Activated CD4-positive, alpha-beta T cell treated with anti-CD3 and anti-CD28 coated beads for 24 hours (primary cell): ENCODE measurements around the gene PLCB3.
"Not testable (repeated sequence)": the region's sequence is repeated elsewhere in the genome, so short reads cannot be mapped to it uniquely, and the experiment has no call there.

Experiments used
- DNase-seq, 2 donors: peaks; one replicate each; pipeline ENCODE4 v3.0.0-alpha.2; 2020; ENCODE audit warnings: low read depth in 2 of 2

PLCB3 gene

DNA sequence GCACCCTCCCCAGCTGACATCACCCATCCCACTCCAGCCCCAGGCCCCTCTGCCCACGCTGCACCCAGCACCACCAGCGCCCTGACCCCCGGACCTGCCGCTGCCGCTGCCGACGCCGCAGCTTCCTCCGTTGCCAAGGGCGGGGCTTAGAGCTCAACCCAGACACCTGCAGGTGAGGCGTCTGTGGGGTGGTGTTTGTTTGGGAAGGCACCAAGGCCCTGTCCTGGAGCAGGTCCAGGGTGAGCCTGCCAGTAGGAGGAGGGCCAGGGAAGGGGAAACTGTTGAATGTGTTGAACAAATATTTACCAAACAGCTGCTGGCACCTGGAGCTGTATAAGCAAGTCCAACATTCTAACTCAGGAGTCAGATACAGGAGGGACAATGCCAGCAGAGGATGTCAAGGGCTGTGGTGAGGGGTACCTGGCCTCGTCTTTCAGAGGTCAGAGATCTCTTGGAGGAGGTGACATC lies 13.8 kb upstream of the PLCB3 start:
- DNase-seq, result no peak

DNA sequence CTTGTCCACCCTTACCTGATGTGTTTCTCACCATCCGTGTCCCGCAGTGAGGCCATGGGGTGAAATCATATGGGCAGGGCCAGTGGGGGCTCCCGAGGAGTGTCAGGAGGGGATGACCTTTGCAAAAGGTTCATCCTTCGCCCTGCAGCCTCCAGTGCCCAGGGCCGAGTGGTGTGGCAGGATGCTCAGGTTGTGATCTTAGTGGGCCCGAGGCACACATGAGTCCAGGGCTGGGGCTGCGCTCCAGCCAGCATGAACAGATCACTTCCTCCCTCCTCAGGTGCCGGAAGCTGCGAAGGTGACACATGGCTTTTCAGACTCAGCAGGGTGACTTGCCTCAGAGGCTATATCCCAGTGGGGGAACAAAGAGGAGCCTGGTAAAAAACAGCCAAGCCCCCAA lies 13.3 kb upstream of the PLCB3 start:
- DNase-seq, result no peak

DNA sequence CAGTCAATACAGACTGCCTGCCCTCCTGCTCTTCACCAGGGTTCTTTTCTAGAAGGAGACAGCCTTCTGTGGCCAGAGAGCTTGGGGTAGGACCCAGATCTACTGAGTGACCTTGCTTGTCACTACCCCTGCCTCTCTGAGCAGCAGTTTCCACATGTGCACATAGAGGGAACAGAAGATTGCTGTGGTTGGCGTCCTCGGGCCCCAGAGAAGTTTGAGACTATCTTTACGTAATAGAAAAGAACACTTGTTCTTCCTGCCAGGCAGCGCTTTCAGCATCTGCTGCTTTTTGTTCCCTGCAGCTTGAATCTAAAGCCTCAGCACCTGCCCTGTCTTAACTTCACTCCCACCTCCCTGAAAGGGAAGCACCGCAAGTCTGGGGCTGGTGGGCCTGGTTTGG lies 12.3 kb upstream of the PLCB3 start:
- DNase-seq, result no peak

DNA sequence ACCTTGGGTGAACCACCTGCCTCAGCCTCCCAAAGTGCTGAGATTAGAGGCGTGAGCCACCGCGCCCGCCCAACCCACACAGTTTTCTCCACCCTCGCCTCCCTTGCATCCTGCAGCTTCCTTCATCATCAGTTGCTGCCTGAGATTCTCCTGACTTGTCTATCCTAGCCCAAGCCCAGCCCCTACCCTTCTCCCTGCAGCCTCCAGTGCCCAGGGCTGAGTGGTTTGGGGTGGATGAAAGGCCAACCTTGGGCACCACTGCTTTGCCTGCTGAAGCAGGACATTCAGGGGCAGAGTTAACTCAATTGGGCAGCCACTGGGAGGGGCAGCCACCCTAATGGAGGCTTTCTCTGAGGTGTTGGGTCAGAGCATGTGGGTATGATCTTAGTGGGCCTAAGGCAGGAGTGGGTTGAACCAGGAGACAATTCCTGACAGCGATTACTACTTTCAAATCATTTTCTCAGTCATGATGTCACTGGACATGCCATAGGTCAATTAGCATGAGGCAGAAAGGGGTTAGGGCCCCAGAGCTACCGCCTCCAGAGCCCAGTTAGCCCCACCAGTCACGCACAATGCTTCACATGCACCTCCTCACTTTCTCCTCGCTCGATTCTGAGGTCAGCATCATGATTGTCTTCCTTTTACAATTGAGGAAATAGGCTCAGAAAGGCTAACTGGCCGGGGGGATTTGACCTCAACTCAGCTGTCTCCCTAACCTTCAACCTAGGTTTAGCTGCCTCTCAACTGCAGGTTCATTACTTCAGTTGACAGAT lies 11.5 kb upstream of the PLCB3 start:
- no peak for DNase-seq

DNA sequence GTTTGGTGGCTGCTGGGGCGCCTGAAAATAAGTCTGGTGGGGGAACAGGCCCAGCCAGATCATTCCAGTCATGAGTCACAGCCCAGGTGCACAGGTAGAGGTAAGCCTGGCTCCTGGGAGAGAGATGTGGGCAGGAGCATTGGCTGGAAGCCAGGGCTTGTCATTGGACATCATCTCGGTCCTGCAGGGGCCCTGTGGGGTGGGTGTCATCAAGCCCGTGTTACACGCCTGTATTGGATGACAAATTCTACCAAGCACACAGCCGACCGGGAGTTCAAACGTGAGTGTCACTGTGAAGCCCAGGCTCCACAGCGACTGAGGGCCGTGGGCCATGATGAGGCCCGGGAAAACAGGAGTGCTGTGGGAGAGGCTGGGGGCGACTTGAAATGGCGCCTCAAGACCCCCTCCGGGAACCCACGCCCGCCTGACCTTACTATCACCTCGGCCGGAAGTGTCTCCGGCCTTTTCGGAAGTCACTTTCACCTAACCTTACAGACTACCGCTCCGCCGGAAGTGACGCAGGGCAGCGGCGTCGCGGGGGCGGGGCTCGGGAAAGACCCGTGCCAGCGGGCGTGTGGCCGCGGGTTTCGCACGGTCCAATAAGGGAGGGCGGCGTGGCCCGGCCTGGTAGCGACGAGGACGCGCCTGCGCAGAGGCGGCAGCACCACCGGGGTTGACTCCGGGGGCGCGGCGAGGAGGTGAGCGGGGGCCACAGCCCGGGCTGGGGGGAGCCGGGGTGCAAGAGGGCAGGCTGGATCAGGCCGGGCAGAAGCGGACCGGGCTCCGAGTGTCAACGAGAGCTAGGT lies 10.7 kb upstream of the PLCB3 start, which contains the start of gene FKBP2:
TSS of gene FKBP2 (plus strand) at position 661 of the 806 bp plus-strand sequence. CDS start 1,293 bp downstream, outside the sequence.
- DNase-seq, result peak; percentile 95 to 96

DNA sequence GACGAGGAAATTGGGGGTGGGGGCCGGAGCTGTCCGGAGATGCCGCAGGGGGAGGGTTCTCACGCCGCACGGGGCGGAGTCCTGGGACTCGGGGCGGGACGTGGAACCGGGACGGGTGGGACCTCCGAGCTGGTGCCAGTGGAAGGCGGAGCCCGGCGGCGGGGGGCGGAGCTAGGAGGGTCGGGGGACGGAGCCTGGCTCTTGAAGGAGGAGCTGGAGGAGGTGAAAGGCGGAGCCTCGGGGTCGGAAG lies 10.2 kb upstream of the PLCB3 start:
- DNase-seq, result peak in 1 of 2 donors; percentile 100

DNA sequence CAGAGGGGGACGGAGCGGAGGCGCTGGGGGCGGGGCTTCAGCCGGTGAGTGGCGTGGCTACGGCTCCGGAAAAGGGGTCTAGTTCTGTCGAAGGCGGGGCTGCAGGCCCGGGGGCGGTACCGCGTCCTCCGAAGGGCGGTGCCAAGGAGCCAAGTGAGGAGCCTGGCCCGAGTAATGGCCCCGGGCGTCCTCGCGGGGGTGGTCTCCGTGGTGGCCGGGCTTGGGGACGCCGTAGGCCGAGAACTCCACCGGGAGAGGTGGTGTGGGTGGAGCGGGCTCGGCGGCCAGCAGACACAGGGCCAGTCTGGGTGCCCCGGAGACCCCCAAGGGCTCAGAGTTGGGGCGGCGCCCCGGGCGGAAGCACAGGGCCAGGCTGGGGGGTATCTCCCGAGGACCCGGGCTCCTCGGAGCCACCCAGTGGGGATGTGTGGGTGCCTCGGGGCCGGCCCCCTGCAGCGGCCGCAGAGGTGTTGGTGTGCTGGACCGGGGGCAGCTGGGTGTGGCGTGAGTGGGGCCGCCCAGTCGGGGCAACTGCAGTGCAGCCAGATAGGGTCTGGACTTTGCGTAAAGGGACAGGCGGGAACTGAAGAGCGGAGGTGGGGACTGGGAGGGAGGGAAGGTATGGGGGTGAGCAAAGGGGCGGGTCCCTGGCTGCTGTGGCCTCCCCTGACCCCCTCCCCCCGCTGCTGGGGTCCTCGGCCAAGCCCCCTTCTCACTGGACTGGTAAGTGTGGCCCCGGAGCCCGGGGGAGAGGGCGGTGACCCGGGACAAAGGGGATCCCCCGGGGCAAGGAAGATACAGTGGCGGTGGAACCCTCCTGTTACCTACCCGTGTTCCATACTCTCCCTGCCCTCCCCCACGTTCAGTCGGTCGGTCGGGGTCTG lies 9.6 kb upstream of the PLCB3 start:
- DNase-seq, result peak in 1 of 2 donors; percentile 100

DNA sequence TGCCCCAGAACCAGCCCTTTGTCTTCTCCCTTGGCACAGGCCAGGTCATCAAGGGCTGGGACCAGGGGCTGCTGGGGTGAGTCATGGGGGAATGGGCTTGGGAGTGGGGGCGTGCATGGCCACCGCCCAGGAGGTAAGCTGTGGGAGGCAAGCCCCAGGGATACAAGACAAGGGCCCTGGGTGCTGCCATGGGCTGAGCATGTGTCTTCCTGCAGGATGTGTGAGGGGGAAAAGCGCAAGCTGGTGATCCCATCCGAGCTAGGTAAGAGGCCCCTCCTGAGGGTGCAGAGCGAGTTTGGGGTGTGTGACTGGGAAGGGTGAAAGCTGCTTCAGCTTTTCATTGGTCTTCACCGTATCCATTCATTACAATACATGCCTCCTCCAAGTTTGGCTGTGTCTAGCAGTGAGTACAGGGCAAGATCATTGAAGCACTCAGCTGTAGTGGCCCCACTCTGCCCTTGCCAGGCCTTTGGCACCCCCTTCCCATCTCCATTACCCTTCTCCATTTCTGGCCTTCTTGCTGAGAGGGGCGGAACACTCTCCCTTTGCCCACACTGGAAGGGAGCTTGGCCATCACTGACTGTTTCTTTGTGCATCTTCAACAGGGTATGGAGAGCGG lies 8.0 kb upstream of the PLCB3 start:
- DNase-seq, result no peak

DNA sequence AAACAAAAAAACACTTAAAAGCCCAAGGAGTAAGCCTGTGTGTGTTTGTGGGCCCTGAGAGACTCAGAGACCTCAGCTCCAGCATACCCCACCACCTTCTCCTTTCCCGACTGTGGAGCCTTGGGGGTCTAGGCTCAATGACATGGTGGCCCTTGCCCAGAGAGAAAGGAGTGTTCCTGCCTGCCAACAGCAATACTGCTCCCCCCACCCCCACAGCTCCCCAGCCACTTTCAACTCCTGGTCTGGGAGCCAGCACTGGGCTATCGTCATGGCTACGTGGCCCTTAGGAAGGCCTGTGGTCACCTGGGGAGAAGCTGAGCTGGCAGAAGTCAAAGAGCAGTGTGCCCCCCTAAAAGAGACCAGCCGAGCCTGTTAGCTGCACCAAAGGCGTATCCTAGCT lies 7.2 kb upstream of the PLCB3 start:
- no peak for DNase-seq

DNA sequence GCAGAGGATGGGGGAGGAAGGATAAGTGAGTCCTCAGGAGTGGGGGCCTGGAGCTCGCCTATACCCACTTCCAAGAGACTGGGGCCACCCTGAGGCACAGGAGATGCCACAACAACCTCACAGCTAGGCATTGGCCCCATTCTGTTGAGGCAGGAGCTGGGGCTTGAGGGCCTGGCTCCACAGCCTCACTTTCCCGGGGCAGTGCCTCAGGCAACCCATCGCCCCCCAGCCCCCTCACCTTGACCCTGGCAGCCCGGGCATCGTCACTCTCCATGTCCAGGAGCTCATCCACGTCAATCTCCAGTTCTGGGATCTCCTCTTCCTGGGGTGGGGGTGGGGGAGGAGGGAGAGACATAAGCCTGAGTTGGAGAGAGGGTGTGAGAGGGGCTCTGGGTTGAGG lies 6.4 kb upstream of the PLCB3 start:
- DNase-seq, result no peak

DNA sequence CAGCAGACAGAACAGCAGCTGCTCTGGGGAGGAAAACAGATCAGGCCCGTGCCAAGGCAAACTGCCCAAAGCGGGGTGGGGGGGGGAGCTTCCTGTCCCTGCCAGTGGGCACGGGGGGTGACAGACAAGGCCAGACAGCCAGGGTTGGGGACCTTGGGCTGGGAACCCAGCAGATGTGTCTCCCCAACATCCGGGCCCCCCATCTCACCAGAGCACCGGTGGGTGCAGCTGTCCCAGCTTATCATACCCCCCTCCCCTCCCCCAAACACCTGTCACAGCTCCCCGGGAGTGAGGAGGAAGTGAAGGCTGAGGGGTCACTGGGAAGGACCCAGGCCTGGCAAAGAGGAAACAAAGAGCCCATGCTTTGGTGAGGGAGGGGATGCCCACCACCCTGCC lies 5.9 kb upstream of the PLCB3 start:
- no peak for DNase-seq

DNA sequence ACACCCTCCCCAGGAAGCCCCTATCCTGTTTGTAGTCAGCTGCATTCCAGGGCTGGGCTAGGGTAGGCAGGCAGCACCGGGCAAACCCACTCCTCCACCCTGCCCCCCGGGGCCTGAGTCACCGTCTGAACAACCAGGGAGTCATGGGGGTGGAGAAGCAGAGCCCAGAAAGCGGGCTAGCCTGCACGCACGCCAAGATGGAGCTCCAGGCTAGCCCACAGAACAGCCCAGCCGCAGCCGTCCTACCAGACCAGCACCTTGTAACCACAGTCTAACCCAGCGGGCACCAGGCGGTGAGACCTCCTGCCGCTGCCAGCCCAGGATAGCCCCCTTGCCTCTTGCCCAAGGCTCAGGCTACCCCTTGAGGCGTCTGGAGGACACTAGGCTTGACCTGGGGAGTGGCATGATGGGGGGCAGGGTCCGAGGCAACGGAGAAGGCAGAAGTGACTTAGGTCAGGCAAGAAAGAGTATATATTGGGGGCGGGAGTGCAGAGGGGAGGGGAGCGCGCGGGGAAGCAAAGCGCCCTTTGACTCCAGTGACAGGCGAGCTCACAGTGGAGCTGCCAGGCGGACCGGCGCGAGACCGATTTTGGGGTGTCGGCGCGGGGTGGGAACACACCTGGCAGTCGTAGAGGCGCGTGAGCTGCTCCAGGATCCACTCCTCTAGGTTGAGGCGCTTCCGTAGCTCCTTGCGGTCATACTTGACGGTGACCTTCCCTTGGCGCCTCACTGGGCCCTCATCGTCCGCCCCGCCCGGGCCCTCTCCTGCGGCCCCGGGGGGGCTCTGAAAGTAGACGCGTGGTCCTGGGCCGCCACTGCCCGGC lies 5.3 kb upstream of the PLCB3 start:
- DNase-seq, result peak; percentile 71 to 74

DNA sequence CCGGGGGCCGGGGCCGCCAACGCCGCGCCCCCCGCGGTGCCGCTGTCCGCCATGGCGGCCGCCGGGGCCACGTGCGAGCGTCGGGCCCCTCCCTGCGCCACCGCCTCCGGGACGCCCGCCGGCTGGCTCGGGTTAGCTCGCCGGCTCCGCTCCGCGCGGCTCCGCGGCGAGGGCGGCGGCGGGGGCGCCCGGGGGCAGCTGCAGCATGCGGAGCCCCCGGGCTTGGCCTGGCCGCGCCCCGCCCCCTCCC lies 4.8 kb upstream of the PLCB3 start:
- not testable (repeated sequence) for DNase-seq

DNA sequence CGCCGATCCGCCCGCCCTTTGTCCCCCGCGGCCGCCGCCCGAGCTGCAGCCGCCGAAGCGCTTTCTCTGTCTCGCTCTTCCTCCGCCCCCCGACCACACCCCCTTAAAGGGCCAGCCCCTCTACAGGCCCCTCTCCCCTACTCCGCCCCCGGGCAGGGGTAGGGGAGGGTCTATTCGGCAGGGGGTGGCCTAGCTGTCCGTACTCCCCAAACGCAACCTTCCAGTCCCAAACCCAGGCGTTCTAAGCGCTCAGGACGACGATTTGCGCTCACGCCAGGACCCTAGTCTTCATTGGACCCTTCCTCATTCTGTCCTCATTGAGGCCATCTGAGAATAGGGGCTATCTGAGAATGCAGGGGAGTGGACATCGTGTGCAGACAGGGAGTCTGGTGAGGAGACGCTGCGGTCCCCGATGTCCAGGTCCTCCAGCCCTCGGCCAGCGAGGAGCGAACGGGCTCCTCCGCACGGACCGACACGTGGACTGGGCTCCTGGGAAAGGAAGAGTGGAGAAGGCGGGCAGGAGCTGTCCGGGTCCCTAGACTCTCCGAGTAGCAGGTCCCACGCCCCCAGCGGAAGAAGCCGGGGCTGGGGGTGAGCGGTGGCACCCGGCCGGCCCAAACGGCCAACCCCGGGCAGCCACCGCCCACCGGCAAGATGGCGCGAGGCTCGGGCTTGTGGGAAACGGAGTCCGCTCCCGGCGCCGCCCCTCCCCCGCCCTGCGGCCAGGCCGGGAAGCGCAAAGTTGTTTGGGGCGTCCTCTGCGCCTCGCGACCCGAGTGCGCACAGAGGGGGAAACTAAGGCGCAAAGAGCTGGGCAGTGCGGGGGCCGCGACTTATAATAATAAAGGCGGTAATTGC lies 4.2 kb upstream of the PLCB3 start, which contains the start of gene PPP1R14B:
TSS of gene PPP1R14B (minus strand) at position 73 of the 858 bp plus-strand sequence. CDS start 270 bp downstream, outside the sequence.
- DNase-seq, result peak; percentile 76 to 79

DNA sequence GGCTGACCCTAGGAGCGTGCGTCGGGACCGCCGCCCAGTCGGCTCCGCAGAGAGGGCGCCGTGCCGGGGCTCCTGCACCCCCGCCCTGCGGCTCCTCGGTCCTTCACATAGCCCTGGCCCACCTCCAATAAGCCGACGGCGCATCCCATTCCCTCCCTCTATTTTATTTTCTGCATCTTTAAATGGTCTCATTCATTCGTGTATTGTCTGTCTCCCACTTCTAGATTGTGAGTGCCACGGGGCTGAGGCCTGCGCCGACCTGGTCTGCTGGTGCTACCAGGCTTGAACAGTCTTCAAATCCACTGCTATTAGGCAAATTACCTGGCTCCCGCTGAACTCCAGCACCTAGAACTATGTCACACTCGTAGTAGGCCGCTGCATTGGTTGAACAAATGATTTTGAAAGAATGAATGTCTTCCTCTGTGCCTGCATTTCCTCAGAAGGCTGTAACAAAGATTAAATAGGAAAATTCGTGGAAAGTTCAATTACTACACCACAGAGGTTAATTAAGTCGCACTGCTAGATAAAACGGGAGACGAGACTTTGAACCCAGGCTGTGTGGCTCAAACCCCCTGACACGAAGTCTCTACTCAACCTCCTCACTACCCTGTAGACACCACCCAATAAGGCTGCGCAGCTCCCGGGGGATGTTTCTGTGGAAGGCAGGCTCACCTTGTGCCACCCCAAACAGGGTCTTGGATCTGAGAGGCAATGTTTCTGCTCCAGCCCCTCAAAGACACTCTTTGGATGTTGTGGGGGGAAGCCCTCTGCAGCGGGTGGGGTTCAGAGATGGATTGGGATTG lies 3.4 kb upstream of the PLCB3 start:
- no peak for DNase-seq

DNA sequence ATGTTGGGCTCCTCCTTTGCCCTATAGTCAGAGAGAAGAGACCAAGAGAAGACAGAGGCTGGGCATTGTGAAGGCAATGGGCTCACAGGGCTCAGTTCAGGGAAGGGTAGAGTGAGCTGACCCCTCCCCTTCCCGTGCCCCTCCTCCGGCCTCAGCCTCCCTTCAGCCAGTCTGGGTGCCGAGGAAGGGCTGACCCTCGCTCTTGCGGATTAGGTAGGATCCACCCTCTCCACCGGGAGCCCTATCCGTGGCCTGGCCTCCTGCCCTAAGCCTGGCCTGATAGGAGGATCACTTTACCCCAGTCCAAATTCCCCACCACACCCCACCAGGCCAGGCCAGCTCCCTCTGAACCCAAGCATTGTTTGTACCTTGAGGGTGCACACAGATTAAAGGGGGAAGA lies 2.8 kb upstream of the PLCB3 start:
- no peak for DNase-seq

DNA sequence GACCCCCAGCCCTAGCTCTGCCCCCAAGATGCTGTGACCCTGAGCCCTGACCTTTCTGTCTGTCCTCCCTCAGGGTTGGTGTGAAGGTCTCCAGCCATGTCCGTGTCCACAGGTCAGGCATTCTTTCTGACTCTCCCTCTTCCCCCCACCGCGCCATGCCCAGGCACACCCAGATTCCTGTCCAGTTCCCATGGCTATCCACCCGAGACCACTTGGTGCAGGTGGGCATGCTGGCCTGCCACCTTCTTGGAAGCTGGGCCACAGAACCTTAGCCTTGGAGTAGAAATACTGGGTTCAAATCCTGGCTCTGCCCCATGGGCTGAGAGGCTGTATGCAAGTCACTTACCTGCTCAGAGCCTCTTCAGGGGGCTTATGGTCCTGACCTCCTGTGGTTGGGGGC lies 2.3 kb upstream of the PLCB3 start:
- no peak for DNase-seq

DNA sequence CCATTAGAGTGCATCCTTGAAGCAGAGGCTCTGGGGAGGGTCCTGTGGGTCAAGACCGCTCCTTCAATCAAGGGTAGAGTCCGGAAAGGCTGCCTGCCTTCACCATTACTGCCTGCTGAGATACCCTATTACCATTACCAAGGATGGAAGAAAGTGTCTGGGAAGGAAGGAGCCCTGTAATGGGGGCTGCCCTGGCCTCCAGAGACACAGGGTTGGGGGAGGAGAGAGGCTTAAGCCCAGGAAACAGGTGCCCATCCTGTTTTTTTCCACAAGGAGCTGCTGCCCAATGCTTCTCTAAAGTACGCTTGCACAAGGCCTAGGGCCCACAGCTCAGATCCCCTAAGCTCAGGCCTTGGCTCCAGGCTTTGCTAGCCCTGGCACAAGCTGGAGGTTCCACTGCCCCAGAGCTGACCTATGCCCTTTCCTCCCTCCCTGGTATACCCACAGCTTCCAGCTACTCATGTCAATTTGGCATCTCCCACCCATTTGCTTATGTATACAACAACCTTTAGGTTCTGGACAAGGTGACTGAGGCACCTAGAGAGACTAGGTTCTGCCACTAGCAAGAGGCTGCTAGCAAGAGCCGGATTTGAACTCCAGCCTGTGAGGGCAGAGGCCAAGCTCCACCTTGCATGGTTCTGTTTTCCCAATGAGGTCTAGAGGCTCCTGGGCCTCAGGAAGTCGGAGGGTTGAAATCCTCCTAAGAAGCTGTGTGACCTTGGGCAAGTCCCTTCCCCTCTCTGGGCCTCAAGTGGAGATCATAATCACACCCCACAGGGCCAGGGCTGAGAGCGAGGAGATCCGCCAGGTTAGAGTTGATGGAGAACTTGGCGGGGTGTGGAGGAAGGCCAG lies 1.5 kb upstream of the PLCB3 start:
- DNase-seq, result no peak
